Astrocyte (in vitro differentiated cells and primary cell): ENCODE measurements around the gene RFX4. TPM values are rescaled to one million over a fixed set of nuclear protein-coding genes. Genes with fewer than 3 reads are reported as not detected.

ENCODE experiments used
- DNase-seq: peaks from one replicate; pipeline ENCODE4 v3.0.0-alpha.2; 2010; ENCODE audit warnings: low read depth
- FAIRE-seq: peaks from 2 replicates; lab custom pipeline; 2011; peaks lifted over from hg19 to GRCh38; lab: Jason Lieb, UNC
- H2AFZ ChIP-seq: 2 replicates; pipeline ENCODE4 v1.6.0; 2012; ENCODE audit warnings: low read depth, low read length, inconsistent platforms
- H3K27ac ChIP-seq: 2 replicates; pipeline ENCODE4 v1.5.1; 2011; ENCODE audit warnings: low read depth, low read length, inconsistent platforms
- H3K27me3 ChIP-seq: 2 replicates; pipeline ENCODE4 v1.6.0; 2011; ENCODE audit warnings: low read length, inconsistent platforms; ENCODE audit not compliant: insufficient read depth
- H3K36me3 ChIP-seq: 2 replicates; pipeline ENCODE4 v1.5.1; 2011; ENCODE audit warnings: low read length, inconsistent platforms; ENCODE audit not compliant: insufficient read depth
- H3K4me1 ChIP-seq: 2 replicates; pipeline ENCODE4 v1.5.1; 2011; ENCODE audit warnings: low read length, inconsistent platforms; ENCODE audit not compliant: insufficient read depth
- H3K4me2 ChIP-seq: 2 replicates; pipeline ENCODE4 v1.6.0; 2012; ENCODE audit warnings: low read length, inconsistent platforms
- H3K4me3 ChIP-seq: 2 replicates; pipeline ENCODE4 v1.5.1; 2011; ENCODE audit warnings: low read depth, mild to moderate bottlenecking, low read length, inconsistent platforms; ENCODE audit not compliant: insufficient read depth
- H3K79me2 ChIP-seq: 2 replicates; pipeline ENCODE4 v1.6.0; 2012; ENCODE audit warnings: mild to moderate bottlenecking, low read length, inconsistent platforms; ENCODE audit not compliant: insufficient read depth
- H3K9ac ChIP-seq: 2 replicates; pipeline ENCODE4 v1.6.0; 2012; ENCODE audit warnings: mild to moderate bottlenecking, low read length, inconsistent platforms
- H3K9me3 ChIP-seq: 2 replicates; pipeline ENCODE4 v1.5.1; 2012; ENCODE audit warnings: low read depth, mild to moderate bottlenecking, low read length, inconsistent platforms; ENCODE audit not compliant: insufficient read depth
- H4K20me1 ChIP-seq: 2 replicates; pipeline ENCODE4 v1.6.0; 2012; ENCODE audit warnings: low read length, inconsistent platforms; ENCODE audit not compliant: insufficient read depth
- H3K27ac Mint-ChIP-seq: one replicate; pipeline ENCODE4 v1.8.0; 2021; ENCODE audit warnings: mild to moderate bottlenecking, mixed read lengths; ENCODE audit not compliant: unreplicated experiment
- H3K27me3 Mint-ChIP-seq: one replicate; pipeline ENCODE4 v1.8.0; 2021; ENCODE audit warnings: low read depth, mixed read lengths; ENCODE audit not compliant: unreplicated experiment
- H3K36me3 Mint-ChIP-seq: one replicate; pipeline ENCODE4 v1.8.0; 2021; ENCODE audit warnings: low read depth, mixed read lengths; ENCODE audit not compliant: unreplicated experiment
- H3K4me1 Mint-ChIP-seq: one replicate; pipeline ENCODE4 v1.8.0; 2021; ENCODE audit warnings: low read depth, mixed read lengths; ENCODE audit not compliant: unreplicated experiment
- H3K4me3 Mint-ChIP-seq: one replicate; pipeline ENCODE4 v1.8.0; 2021; ENCODE audit warnings: mild to moderate bottlenecking, moderate library complexity, mixed read lengths; ENCODE audit not compliant: unreplicated experiment
- H3K9me3 Mint-ChIP-seq: one replicate; pipeline ENCODE4 v1.8.0; 2021; ENCODE audit warnings: mild to moderate bottlenecking, mixed read lengths; ENCODE audit not compliant: unreplicated experiment
- EZH2 ChIP-seq: IDR thresholded peaks from 2 replicates; pipeline ENCODE4 v1.6.1; 2012; ENCODE audit warnings: mild to moderate bottlenecking, low read length, inconsistent platforms; ENCODE audit not compliant: insufficient read depth
- total RNA-seq: library from RNA; stranded (reverse); gene quantifications from 2 replicates; pipeline ENCODE4 v1.2.1, GENCODE V29; 2021
- TF ChIP-seq, protein P1 (sequence below): IDR thresholded peaks from 2 replicates; pipeline ENCODE4 v1.5.1; 2011; ENCODE audit warnings: low read depth, mild to moderate bottlenecking, inconsistent platforms, low read length, moderate library complexity; ENCODE audit not compliant: insufficient read depth

RFX4 gene
- total RNA-seq, 1 donor from 2014 or later: 0.07 TPM

DNA sequence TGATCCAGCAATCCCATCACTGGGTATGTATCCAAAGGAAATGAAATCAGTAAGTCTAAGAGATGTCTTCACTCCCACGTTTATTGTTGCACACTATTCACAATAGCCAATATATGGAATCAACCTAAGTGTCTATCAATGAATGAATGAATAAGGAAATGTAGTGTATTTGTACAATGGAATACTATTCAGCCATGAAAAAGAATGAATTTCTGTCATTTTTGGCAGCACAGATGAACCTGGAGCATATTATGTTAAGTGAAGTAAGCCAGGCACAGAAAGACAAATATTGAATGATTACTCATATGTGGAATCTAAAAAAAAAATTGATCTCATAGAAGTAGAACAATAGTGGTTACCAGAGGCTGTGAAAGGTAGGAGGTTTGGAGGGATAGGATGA lies 30.6 kb upstream of the RFX4 start:
- Histone ChIP-seq H3K9me3 (no peaks in the 10 kb centered on the region), H3K27ac (no peak overlapping the region), H3K36me3 (no peaks in the 10 kb centered on the region), H3K9ac (no peak overlapping the region), H3K79me2 (no peaks in the 10 kb centered on the region), H3K4me3 (no peak overlapping the region), H3K27me3 (no peaks in the 10 kb centered on the region), H4K20me1 (no peaks in the 10 kb centered on the region), H3K4me1 (no peaks in the 10 kb centered on the region), H2AFZ (no peak overlapping the region), H3K4me2 (no peak overlapping the region)
- H3K27ac Mint-ChIP-seq: no peak overlapping the region
- DNase-seq (no peak), FAIRE-seq (no peak)
- H3K4me3 Mint-ChIP-seq: no peak overlapping the region
- H3K4me1 Mint-ChIP-seq: no peaks in the 10 kb centered on the region
- peaks cover 19% of the 10 kb centered on the region for H3K9me3 Mint-ChIP-seq
- H3K27me3 Mint-ChIP-seq: peaks cover 9% of the 10 kb centered on the region
- H3K36me3 Mint-ChIP-seq: no peaks in the 10 kb centered on the region
- TF ChIP-seq, protein P1, sequence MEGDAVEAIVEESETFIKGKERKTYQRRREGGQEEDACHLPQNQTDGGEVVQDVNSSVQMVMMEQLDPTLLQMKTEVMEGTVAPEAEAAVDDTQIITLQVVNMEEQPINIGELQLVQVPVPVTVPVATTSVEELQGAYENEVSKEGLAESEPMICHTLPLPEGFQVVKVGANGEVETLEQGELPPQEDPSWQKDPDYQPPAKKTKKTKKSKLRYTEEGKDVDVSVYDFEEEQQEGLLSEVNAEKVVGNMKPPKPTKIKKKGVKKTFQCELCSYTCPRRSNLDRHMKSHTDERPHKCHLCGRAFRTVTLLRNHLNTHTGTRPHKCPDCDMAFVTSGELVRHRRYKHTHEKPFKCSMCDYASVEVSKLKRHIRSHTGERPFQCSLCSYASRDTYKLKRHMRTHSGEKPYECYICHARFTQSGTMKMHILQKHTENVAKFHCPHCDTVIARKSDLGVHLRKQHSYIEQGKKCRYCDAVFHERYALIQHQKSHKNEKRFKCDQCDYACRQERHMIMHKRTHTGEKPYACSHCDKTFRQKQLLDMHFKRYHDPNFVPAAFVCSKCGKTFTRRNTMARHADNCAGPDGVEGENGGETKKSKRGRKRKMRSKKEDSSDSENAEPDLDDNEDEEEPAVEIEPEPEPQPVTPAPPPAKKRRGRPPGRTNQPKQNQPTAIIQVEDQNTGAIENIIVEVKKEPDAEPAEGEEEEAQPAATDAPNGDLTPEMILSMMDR: no peak
- no peak for TF ChIP-seq EZH2

GRCh38 chr12:106564678-106565329 lies 18.0 kb upstream of the RFX4 start:
- Histone ChIP-seq H3K9ac (no peak overlapping the region), H2AFZ (no peak overlapping the region), H3K36me3 (no peaks in the 10 kb centered on the region), H3K79me2 (no peaks in the 10 kb centered on the region), H3K4me3 (no peak overlapping the region), H3K4me1 (no peaks in the 10 kb centered on the region), H4K20me1 (no peaks in the 10 kb centered on the region), H3K27me3 (no peaks in the 10 kb centered on the region), H3K9me3 (peaks cover 3% of the 10 kb centered on the region), H3K4me2 (no peak overlapping the region), H3K27ac (no peak overlapping the region)
- Mint-ChIP-seq H3K27ac (no peak overlapping the region), H3K36me3 (no peaks in the 10 kb centered on the region), H3K4me3 (no peak overlapping the region), H3K27me3 (peaks cover 13% of the 10 kb centered on the region), H3K4me1 (peaks cover 9% of the 10 kb centered on the region), H3K9me3 (peaks cover 4% of the 10 kb centered on the region)
- FAIRE-seq (no peak), DNase-seq (no peak)
- TF ChIP-seq EZH2: no peak
- TF ChIP-seq, protein P1: no peak

DNA sequence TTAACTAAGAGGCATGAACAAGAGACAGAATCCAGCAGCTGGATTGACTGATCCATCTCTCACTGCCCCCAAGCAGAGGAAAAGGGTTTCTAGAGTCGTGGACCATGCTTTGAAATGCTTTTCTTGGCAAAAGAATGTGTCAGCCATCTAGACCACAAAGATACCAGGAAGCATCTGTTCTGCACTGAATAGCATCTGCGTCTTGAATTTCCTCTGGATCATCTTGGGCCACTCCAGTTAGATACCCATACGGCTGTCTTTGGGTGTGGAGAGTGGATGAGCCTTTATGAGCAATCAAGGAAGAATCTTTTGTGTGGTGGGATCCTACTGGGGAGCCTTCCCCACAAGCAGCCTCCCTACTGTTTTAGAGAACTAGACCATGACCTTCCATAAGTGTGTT lies 16.0 kb upstream of the RFX4 start:
- H3K79me2 ChIP-seq: no peaks in the 10 kb centered on the region
- no peaks in the 10 kb centered on the region for H4K20me1 ChIP-seq
- peaks cover under 1% of the 10 kb centered on the region for H3K9me3 Mint-ChIP-seq
- H2AFZ ChIP-seq: no peak overlapping the region
- DNase-seq (no peak), FAIRE-seq (no peak)
- H3K27me3 ChIP-seq: no peaks in the 10 kb centered on the region
- H3K4me3 Mint-ChIP-seq: no peak overlapping the region
- no peak overlapping the region for H3K27ac ChIP-seq
- no peak overlapping the region for H3K9ac ChIP-seq
- no peaks in the 10 kb centered on the region for H3K9me3 ChIP-seq
- no peak overlapping the region for H3K4me2 ChIP-seq
- H3K4me1 Mint-ChIP-seq: peaks cover 9% of the 10 kb centered on the region
- H3K36me3 Mint-ChIP-seq: no peaks in the 10 kb centered on the region
- peaks cover 12% of the 10 kb centered on the region for H3K27me3 Mint-ChIP-seq
- no peak for TF ChIP-seq EZH2
- TF ChIP-seq, protein P1: no peak
- no peak overlapping the region for H3K4me3 ChIP-seq
- no peaks in the 10 kb centered on the region for H3K36me3 ChIP-seq
- H3K27ac Mint-ChIP-seq: no peak overlapping the region
- H3K4me1 ChIP-seq: no peaks in the 10 kb centered on the region
